K562 (cell line): ENCODE results near the gene ADAM19. TPM values are rescaled to one million over a fixed set of nuclear protein-coding genes. Genes with fewer than 3 reads are reported as not detected.

ENCODE experiments used
- CBX2 ChIP-seq: fragments of 200-600 bp; sonication (generic); IDR thresholded peaks from one replicate; pipeline ENCODE4 v1.6.1; 2012; ENCODE audit warnings: mild to moderate bottlenecking, low read length, inconsistent platforms; ENCODE audit not compliant: insufficient read depth, poor library complexity, severe bottlenecking
- CCNT2 ChIP-seq: IDR thresholded peaks from 2 replicates; pipeline ENCODE4 v1.6.1; 2011; ENCODE audit warnings: borderline replicate concordance, low read depth, mild to moderate bottlenecking, moderate library complexity, mixed read lengths, low read length; ENCODE audit not compliant: insufficient read length; ENCODE audit errors: extremely low read depth
- CXXC5 ChIP-seq: fragments of 250-450 bp; sonication (Bioruptor Pico); IDR thresholded peaks from 2 replicates; pipeline ENCODE4 v1.8.0; 2022; ENCODE audit warnings: inconsistent platforms, mild to moderate bottlenecking, moderate library complexity
- EP300 ChIP-seq: IDR thresholded peaks from 2 replicates; pipeline ENCODE4 v1.6.1; 2012; ENCODE audit warnings: low read length, improper control_type of control experiment
- FOXK2 ChIP-seq, 2 experiments: fragments of 450-650 bp; IDR thresholded peaks in 1 of 2; conservative IDR thresholded peaks in 1 of 2; 2 replicates each; pipeline ENCODE4 v1.6.1; 2016; ENCODE audit warnings: low read depth in 2 of 2, mild to moderate bottlenecking in 1 of 2
- FOXP1 ChIP-seq: sonication (generic); formaldehyde crosslinking; IDR thresholded peaks from 2 replicates; pipeline ENCODE4 v1.8.0; 2022; ENCODE audit warnings: mild to moderate bottlenecking, missing genetic modification reagents
- NR2C1 ChIP-seq, 2 experiments: fragments of 450-650 bp; IDR thresholded peaks; 2 replicates each; pipeline ENCODE4 v1.6.1; 2017; ENCODE audit warnings: mild to moderate bottlenecking in 2 of 2, antibody characterized with exemption in 1 of 2, inconsistent platforms in 1 of 2, missing compliant biosample characterization in 1 of 2, missing genetic modification characterization in 1 of 2
- SMARCE1 ChIP-seq: fragments of 450-650 bp; IDR thresholded peaks from 2 replicates; pipeline ENCODE4 v1.7.1; 2016; ENCODE audit warnings: mild to moderate bottlenecking
- SRF ChIP-seq, 2 experiments: fragments of 250-450, 450-650 bp in 1 of 2; sonication (Bioruptor Pico) in 1 of 2; sonication (generic) in 1 of 2; formaldehyde crosslinking; IDR thresholded peaks; 2 replicates each; pipeline versions ENCODE4 v1.5.0 to v1.5.1; 2020 to 2022; ENCODE audit warnings: mild to moderate bottlenecking in 1 of 2, missing genetic modification reagents in 1 of 2
- TAL1 ChIP-seq: fragments of 450-650 bp; IDR thresholded peaks from 2 replicates; pipeline ENCODE4 v1.6.1; 2016; ENCODE audit warnings: mild to moderate bottlenecking
- XRCC3 ChIP-seq: fragments of 450-650 bp; IDR thresholded peaks from 2 replicates; pipeline ENCODE4 v1.6.1; 2017; ENCODE audit warnings: mild to moderate bottlenecking, moderate library complexity
- ZNF354B ChIP-seq: fragments of 250-450 bp; sonication (Bioruptor Pico); IDR thresholded peaks from 2 replicates; pipeline ENCODE4 v1.4.0; 2020
- ZNF395 ChIP-seq: fragments of 200-800 bp; sonication (Bioruptor generic); IDR thresholded peaks from 2 replicates; pipeline ENCODE4 v1.6.1; 2017; ENCODE audit warnings: missing genetic modification characterization, missing compliant biosample characterization
- ZNF436 ChIP-seq: fragments of 250-450, 450-650 bp; sonication (Bioruptor Pico); formaldehyde crosslinking; IDR thresholded peaks from 2 replicates; pipeline ENCODE4 v1.7.0; 2020; ENCODE audit warnings: mild to moderate bottlenecking
- ZNF717 ChIP-seq: fragments of 250-450 bp; sonication (Bioruptor Pico); IDR thresholded peaks from 2 replicates; pipeline ENCODE4 v1.5.0; 2021
- ZNF766 ChIP-seq: fragments of 200-800 bp; sonication (Bioruptor generic); conservative IDR thresholded peaks from 2 replicates; pipeline ENCODE4 v1.6.1; 2016; ENCODE audit warnings: missing genetic modification characterization, missing compliant biosample characterization
- polyA plus RNA-seq, 8 experiments: library from polyadenylated mRNA; depleted of rRNA in 4 of 8; stranded (reverse) in 5 of 8; unstranded in 3 of 8; fragments of >200 nt; fragmentation: Nextera tagmentation in 2 of 8; fragmentation: Illumina TruSeq in 1 of 8; extraction: Ambion mirVana in 2 of 8; extraction: Trizol in 1 of 8; gene quantifications; 2 replicates each; pipeline versions ENCODE4 v1.2.1 to v1.2.3, GENCODE V29; 2011 to 2014; ENCODE audit warnings: inconsistent platforms in 1 of 8, missing spikeins in 1 of 8
- total RNA-seq, 7 experiments: library from RNA; depleted of rRNA in 6 of 7; stranded (reverse); fragments of >200 nt in 6 of 7; fragmentation: Illumina TruSeq in 2 of 7; extraction: Trizol in 2 of 7; gene quantifications; 2 replicates each; pipeline versions ENCODE4 v1.2.1 to v1.2.3, GENCODE V29; 2011 to 2021; ENCODE audit warnings: low replicate concordance in 1 of 7
- TF ChIP-seq, protein P1 (sequence below), 2 experiments: IDR thresholded peaks; 2 replicates each; pipeline ENCODE4 v1.6.1; 2011; ENCODE audit warnings: borderline replicate concordance in 1 of 2, control low read depth in 1 of 2, low read depth in 1 of 2, low read length in 1 of 2, mild to moderate bottlenecking in 1 of 2, mixed read lengths in 1 of 2, moderate library complexity in 1 of 2; ENCODE audit not compliant: insufficient read depth in 1 of 2, insufficient read length in 1 of 2, poor library complexity in 1 of 2, severe bottlenecking in 1 of 2; ENCODE audit errors: extremely low read depth in 1 of 2
- TF ChIP-seq, protein P2 (sequence below): fragments of 250-450 bp; sonication (Bioruptor Pico); IDR thresholded peaks from 2 replicates; pipeline ENCODE4 v1.5.0; 2020; ENCODE audit warnings: mild to moderate bottlenecking
- TF ChIP-seq, protein P3 (sequence below): fragments of 250-450 bp; sonication (Bioruptor Pico); IDR thresholded peaks from 2 replicates; pipeline ENCODE4 v1.5.0; 2021
- TF ChIP-seq, protein P4 (sequence below): fragments of 250-450 bp; sonication (Bioruptor Pico); IDR thresholded peaks from 2 replicates; pipeline ENCODE4 v1.8.0; 2022; ENCODE audit warnings: moderate library complexity, mild to moderate bottlenecking, inconsistent platforms

Gene ADAM19
- total and polyA plus RNA-seq, 9 of the 15 experiments (the other 6 are each of a cell fraction or from before 2014, with no cell fraction given): 0.11 to 1.1 (median 0.43) TPM

DNA sequence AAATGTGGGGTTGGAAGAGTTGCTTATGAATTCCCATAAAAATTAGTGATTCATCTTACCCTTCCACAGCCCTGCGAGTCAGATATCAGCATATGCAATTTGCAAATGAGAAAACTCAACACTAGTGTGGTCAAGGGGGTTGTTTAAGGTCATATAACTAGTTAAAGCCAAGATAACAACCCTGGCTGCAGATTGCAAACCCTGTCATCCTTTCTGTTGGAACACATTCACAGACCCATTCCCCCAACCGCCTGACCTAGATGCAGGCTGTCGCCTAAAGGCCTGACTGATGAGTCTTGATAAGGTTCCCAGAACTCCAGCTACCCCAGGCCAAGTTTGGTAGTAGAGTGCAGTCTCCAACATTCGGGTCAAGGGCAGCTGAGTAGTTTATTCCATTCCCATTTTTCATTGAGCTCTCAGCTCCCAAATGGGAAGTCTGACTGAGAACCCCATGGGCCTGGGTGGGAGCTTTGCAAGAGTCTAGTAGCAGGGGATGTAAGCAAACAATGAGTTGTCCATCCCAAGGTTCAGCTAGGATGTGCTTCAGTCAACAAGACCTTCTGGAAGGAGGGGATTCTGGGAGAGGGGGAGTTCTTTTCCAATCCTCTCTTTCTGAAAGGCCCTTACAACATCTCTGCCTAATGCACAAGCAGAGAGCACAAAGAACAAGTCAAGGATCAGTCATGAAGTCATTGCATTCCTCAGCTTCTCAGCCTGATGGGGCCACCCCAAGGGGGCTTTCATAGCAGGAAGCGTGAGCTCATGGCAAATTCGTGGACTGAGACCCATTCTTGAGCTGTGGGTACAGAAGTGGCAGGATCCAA is 40.3 kb downstream of the ADAM19 start (continued):
- TF ChIP-seq, protein P1, sequence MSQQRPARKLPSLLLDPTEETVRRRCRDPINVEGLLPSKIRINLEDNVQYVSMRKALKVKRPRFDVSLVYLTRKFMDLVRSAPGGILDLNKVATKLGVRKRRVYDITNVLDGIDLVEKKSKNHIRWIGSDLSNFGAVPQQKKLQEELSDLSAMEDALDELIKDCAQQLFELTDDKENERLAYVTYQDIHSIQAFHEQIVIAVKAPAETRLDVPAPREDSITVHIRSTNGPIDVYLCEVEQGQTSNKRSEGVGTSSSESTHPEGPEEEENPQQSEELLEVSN (IDR thresholded peaks at IDR 0.05; ENCODE audit: borderline replicate concordance in 1 of 2, extremely low read depth in 1 of 2, insufficient read depth in 1 of 2, insufficient read length in 1 of 2, low read depth in 1 of 2, low read length in 1 of 2, poor library complexity in 1 of 2, severe bottlenecking in 1 of 2): no peak
- TF ChIP-seq FOXK2 (conservative IDR thresholded peaks at IDR 0.05 in 1 of 2, IDR thresholded peaks at IDR 0.05 in 1 of 2; ENCODE audit: low read depth in 2 of 2) (peak in 1 of 2 experiments; percentile 20; a peak in 1 of 4 replicates), SRF (CRISPR knock-in tag; IDR thresholded peaks at IDR 0.05) (peak in 1 of 2 experiments; percentile 95; a peak in 2 of 4 replicates), ZNF354B (no peak), XRCC3 (no peak), EP300 (peak; percentile 90), ZNF717 (CRISPR knock-in tag) (no peak), ZNF436 (CRISPR knock-in tag) (no peak), ZNF395 (CRISPR knock-in tag) (0 out of 2 replicates have a peak, but pooled peaks have one; percentile 24), FOXP1 (CRISPR knock-in tag) (no peak), CXXC5 (CRISPR knock-in tag) (0 out of 2 replicates have a peak, but pooled peaks have one; percentile 27), SMARCE1 (0 out of 2 replicates have a peak, but pooled peaks have one; percentile 19), NR2C1 (IDR thresholded peaks at IDR 0.05) (no peak), NR2C1 (tag; IDR thresholded peaks at IDR 0.05) (peak; percentile 78), ZNF766 (0 out of 2 replicates have a peak, but pooled peaks have one; percentile 47), CBX2 (no peak), CCNT2 (peak; percentile 45), TAL1 (peak; percentile 55; the same call in 1 of the 2 replicates)
- TF ChIP-seq, protein P2, sequence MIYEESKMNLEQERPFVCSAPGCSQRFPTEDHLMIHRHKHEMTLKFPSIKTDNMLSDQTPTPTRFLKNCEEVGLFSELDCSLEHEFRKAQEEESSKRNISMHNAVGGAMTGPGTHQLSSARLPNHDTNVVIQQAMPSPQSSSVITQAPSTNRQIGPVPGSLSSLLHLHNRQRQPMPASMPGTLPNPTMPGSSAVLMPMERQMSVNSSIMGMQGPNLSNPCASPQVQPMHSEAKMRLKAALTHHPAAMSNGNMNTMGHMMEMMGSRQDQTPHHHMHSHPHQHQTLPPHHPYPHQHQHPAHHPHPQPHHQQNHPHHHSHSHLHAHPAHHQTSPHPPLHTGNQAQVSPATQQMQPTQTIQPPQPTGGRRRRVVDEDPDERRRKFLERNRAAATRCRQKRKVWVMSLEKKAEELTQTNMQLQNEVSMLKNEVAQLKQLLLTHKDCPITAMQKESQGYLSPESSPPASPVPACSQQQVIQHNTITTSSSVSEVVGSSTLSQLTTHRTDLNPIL (CRISPR knock-in tag): no peak
- TF ChIP-seq, protein P3, sequence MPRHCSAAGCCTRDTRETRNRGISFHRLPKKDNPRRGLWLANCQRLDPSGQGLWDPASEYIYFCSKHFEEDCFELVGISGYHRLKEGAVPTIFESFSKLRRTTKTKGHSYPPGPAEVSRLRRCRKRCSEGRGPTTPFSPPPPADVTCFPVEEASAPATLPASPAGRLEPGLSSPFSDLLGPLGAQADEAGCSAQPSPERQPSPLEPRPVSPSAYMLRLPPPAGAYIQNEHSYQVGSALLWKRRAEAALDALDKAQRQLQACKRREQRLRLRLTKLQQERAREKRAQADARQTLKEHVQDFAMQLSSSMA (CRISPR knock-in tag): no peak
- TF ChIP-seq, protein P4, sequence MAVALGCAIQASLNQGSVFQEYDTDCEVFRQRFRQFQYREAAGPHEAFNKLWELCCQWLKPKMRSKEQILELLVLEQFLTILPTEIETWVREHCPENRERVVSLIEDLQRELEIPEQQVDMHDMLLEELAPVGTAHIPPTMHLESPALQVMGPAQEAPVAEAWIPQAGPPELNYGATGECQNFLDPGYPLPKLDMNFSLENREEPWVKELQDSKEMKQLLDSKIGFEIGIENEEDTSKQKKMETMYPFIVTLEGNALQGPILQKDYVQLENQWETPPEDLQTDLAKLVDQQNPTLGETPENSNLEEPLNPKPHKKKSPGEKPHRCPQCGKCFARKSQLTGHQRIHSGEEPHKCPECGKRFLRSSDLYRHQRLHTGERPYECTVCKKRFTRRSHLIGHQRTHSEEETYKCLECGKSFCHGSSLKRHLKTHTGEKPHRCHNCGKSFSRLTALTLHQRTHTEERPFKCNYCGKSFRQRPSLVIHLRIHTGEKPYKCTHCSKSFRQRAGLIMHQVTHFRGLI (CRISPR knock-in tag): no peak
